Measurements from ENCODE around the gene KIF11.
A peak's percentile ranks its signal among the peaks of the same experiment; 100 is the strongest.
"Not testable (repeated sequence)": the region's sequence is repeated elsewhere in the genome, so short reads cannot be mapped to it uniquely, and the experiment has no call there.

Gene KIF11

DNA sequence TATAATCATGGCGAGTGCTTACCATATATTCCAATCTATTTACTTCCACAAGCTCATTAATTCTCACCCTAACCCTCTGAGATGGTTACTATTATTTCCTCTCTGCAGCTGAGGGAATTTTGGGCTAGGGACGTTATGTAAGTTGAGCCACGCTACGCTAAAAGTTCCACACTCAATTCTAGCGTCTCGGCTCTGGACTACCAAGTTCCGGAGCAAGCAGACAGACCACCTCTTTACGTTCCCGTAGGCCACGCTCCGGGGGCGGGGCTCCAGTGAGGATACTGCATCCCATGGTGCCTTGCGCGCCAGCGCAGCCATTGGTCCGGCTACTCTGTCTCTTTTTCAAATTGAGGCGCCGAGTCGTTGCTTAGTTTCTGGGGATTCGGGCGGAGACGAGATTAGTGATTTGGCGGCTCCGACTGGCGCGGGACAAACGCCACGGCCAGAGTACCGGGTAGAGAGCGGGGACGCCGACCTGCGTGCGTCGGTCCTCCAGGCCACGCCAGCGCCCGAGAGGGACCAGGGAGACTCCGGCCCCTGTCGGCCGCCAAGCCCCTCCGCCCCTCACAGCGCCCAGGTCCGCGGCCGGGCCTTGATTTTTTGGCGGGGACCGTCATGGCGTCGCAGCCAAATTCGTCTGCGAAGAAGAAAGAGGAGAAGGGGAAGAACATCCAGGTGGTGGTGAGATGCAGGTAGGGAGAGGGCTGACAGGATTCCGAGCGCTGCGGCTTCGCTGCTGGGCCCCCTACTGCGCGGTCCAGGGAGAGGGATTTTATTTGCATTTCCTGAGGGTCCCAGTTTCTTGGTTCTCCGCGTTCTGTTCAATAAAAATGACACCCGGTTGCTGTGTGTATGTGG, at the start of gene KIF11:
Gene KIF11, plus strand, starts transcription at position 370 of the 858 bp plus-strand sequence. Its CDS starts 246 bp downstream, at position 616.
- peak; percentile 98 for DNase-seq (ENCODE audit: low read depth)

DNA sequence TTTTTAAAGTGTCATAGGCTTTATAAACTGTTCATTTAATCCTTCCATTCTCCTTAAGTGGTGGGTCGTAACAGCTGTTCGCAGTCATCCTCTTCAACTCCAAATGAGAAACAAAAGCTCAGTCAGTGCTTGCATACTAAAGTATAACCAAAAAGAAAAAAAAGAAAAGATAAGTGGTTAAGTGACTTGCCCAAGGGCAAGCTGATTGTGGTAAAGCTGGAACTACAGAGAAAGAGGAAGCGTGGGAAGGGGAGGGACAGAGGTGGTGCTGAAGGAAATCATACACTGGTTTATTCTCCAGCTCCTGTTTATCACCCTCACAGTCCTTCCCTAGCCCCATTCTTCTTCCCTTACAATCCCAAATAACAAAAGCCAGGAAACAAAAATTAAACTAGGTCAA, 48.6 kb upstream of the KIF11 start:
- DNase-seq (ENCODE audit: low read depth), result peak; percentile 69

- DNase-seq (ENCODE audit: low read depth), result no peak
Measured at GRCh38 chr10:92545556-92545955, 47.4 kb upstream of the KIF11 start.

DNA sequence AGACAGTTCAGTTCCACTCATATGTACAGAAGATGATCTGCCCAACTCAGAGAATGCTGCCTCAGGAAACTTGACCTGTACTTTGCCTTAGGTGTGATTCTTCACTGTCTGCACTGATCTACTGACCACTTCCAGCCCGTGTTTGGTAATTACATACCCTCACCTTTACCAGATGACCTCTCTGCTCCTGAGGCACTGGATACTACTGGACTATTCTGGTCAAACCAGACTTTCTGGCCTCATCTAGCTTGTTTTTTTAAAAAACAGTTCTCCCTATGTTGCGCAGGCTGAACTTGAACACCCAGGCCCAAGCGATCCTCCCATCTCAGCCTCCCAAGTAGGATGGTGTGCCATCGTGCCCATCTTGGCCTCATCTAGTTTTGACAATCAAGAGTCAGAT, 45.3 kb upstream of the KIF11 start:
- DNase-seq (ENCODE audit: low read depth), result no peak

DNA sequence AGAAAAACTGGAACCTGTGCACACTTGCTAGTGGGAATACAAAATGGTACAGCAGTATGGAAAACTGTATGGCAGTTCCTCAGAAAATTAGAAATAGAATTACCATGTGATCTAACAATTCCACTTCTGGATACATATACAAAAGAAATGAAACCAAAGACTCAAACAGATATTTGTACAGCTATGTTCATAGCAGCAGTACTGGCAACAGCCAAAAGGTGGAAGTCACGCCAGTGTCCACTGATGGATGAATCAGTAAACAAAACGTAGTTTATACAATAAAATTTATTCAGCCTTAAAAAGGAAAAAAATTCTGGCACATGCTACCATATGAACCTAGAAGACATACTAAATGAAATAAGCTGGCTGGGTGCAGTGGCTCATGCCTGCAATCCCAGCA, 42.0 kb upstream of the KIF11 start:
- DNase-seq (ENCODE audit: low read depth), result no peak

GRCh38 chr10:92552310-92552709, 40.6 kb upstream of the KIF11 start:
- DNase-seq (ENCODE audit: low read depth), result no peak

- DNase-seq (ENCODE audit: low read depth), result no peak
Measured at GRCh38 chr10:92553959-92554358, 39.0 kb upstream of the KIF11 start.

DNA sequence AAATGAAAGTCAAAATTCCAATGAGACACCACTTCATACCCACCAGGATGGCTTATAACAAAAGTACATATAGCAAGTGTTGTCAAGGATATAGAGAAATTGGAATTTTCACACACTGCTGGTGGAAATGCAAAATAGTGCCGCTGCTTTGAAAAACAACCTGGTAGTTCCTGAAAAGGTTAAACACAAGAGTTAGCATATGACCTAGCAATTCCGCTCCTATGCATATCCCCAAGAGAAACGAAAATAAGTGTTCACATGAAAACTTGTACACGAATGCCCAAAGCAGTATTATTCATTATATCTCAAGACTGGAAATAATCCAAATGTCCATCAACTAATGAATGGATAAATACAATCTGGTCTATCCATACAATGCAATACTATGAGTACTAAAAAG, 33.9 kb upstream of the KIF11 start:
- no peak for DNase-seq (ENCODE audit: low read depth)

GRCh38 chr10:92562424-92562823, 30.5 kb upstream of the KIF11 start:
- DNase-seq (ENCODE audit: low read depth), result no peak

DNA sequence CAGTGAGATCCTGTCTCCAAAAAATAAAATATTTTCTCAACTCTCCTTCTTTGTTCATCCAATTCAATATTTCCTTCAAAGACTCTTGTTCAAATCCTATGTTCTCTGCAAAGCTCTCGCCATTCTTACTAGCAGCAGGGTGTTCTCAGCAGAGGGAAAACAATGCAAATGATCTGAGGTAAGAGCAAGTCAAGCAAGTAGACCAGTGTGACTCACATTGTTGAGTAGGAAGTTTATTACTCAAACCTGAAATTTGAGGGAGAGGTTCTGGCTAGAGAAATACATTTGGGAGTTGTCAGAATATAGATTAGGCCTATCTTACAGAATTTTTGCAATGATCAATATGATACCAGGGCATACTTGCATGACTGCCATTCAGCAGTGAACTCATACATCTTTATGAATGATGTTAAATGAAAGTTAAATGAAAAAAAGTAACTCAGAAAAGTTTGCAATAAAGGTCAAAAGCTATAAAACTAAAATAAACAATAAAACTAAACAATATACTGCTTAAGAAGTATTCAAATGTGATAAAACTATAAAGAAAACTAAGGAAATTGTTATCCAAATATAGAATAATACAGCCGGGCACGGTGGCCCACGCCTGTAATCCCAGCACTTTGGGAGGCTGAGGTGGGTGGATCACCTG, 24.9 kb upstream of the KIF11 start:
- peak; percentile 44 for DNase-seq (ENCODE audit: low read depth)

DNA sequence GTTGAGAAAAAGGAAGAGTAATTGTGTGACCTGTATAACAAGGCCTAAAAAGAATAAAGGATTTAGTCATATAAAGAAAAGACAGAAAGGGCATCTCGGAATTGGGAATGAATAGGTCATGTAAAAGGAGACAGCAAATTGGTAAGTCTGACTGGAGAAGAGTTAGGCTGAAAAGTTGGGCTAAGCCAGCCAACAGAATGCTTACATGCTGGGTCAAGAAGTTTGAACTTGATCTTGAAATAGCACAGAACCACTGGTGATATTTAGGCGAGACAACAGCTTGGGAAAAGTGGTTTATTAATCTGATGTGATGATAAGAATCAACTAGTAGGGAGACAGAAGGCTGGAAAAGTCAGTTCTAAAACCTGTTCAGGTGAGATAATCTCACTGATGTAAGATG, 23.9 kb upstream of the KIF11 start:
- DNase-seq (ENCODE audit: low read depth), result peak; percentile 21

DNA sequence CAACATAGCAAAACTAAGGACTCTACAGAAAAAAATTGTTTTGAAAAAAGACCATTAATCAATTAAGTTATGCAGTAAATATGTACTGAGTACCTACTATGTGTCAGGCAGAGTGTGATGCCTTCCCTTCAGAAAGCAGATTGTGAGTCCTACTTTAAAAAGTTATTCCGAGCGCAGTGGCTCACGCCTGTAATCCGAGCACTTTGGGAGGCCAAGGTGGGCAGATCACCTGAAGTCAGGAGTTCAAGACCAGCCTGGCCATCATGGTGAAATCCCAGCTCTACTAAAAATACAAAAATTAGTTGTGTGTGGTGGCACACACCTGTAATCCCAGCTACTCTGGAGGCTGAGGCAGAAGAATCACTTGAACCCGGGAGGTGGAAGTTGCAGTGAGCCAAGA, 23.3 kb upstream of the KIF11 start:
- DNase-seq (ENCODE audit: low read depth), result not testable (repeated sequence)

DNA sequence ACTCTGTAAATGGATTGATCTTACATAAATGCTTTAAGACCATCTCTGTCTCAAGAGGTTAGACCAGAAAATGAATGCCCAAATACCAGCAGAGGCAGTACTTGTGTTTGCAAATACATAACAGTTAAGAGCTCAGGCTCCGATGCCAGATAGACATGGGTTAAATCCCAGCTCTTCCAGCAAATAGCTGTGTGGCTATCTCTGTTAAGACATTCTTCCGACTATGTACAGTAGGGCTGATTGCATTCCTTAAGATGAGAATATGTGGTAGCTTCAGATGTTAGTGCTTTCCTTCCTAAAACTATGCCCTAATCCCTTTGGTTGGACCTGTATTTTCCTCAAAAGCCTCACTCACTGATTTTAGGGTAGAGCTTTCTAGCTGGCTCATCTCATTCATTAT, 21.3 kb upstream of the KIF11 start:
- DNase-seq (ENCODE audit: low read depth), result peak; percentile 54

- DNase-seq (ENCODE audit: low read depth), result no peak
Measured at GRCh38 chr10:92572362-92573090, 20.4 kb upstream of the KIF11 start.

DNA sequence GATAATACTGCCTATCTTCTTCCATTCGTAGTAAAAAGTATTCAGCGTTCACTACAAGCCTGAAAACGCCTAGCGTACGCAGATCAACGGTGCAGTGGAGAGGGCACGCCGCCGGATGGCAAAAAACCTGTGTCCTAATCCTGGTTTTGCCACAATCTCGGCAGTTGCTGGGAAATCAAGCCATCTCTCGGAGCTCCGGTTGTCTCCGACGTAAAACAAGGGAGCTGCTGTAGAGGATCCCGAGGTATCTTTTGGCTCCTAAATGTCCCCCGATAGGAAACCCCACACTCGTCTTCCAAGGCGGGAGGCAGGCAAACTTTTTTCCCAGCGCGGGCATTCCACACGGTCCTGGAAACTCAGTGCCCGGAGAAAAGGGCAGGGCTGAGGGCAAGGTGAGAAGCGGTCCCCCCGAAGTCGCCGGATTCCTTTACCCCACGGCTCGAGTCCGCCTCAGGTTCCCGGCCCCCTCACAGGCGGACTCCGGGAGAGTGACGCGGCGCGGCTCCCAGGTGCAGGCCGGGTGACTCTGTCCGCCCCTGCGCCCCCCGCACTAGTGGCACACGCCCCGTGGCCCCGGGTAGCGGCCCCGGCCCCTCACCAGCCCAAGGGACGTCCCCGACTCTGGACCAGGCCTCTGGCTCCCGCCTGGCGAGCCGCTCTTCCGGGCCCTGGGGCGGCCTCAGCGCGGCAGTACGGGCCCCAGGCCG, 19.7 kb upstream of the KIF11 start:
- peak; percentile 57 for DNase-seq (ENCODE audit: low read depth)

DNA sequence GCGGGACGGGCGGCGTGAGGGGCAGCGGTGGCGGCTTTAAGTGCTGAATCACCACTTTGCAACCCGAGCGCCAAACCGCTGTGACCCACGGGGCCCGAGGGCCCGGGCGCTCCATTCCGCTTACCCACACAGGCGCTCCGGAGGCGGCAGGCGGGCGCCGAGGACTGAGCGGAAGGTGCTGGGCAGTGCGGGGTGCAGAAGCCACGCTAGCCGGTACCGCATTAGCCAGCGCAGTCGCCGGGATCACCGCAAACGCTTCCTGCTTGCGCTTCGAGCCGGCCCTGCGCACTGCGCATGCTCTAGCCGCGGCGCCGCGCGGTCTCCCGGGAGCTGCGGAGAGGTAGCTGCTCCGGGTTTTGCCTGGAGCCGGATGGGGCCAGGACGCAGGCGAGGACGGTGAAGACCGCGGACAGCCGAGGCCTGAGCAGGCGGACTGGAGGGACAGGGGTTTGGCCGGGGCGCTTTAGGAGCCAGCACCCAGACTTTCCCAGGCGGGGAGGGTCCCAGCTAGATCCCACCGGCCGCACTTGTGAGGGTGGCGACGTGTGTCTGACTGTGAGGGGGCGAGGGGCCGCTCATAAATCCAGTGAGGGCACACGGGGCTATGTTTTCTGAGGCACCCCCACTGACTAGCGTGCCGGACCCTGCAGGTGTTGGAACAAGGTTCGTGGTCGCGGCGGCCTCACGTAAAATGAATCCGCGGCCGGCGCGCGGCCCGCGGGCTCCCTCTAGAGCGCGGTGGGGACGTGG, 19.0 kb upstream of the KIF11 start, which contains the start of gene IDE:
Gene IDE, minus strand, starts transcription at position 296 of the 750 bp plus-strand sequence. Its CDS starts 74 bp downstream, at position 222.
- DNase-seq (ENCODE audit: low read depth), result peak; percentile 91

DNA sequence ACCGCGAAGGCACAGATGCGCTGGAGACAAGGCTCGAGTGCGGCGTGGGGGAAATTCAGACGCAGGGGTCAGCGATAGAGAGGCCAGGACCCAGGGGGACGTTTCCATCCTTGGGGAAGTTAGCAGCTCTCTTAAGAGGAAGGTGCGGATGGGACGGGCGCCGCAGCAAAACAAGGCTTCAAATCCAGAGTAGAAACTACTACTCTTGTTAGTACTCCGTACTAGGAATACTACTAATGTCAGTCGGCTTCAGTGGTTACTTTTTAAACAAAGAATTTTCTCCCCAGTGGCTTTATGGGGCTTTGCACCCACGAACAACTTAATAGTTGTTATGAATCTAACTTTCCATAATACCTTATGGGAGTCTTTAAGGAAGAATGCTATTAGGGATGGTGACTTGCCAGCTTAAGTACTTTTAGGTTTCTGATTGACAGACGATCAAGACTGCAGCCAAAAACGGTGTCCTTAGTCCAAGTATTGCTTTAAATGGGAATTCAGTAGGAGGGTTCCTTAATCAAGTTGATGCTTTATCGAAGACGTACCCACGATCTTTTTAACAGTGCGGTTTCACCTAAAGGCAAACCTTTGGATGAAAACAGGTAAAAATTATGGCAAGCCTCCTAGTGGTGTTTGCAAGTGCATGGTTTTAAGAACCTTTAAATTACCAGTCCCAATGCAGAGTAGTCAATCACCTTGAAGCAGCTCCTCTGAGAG, 18.2 kb upstream of the KIF11 start:
- DNase-seq (ENCODE audit: low read depth), result no peak

DNA sequence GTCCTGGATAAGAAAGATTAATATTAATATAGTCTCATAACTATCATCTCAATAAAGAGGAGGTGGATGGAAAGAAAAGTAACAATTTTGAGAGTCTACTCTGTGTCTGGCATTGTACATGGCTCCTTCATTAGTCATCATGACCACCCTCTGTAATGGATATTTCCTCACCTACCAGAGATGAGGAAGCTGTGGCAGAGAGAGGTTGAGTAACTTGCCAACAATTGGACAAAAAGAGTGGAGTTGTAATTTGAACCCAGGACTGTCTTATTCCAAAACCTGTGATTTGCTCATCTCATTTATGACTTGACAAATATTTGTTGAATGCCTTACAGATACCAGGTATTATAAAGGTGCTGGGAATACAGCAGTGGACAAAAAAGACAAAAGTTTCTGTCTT, 17.0 kb upstream of the KIF11 start:
- DNase-seq (ENCODE audit: low read depth), result peak; percentile 66

GRCh38 chr10:92582347-92582746, 10.6 kb upstream of the KIF11 start:
- DNase-seq (ENCODE audit: low read depth), result not testable (repeated sequence)
